ENCODE measurements around the gene COL2A1. TPM values are rescaled to one million over a fixed set of nuclear protein-coding genes. Genes with fewer than 3 reads are reported as not detected.

Gene COL2A1
- total RNA-seq, 2 donors from 2014 or later: 12.4 to 21.0 TPM

GRCh38 chr12:48012070-48012469 is 7.8 kb upstream of the COL2A1 start:
- H3K4me1 Mint-ChIP-seq: no peaks in the 10 kb centered on the region
- no peak overlapping the region for H3K4me3 ChIP-seq (ENCODE audit: low read length)
- TF ChIP-seq CTCF (conservative IDR thresholded peaks at IDR 0.05): no peak
- no peaks in the 10 kb centered on the region for H3K9me3 Mint-ChIP-seq
- H3K36me3 ChIP-seq (ENCODE audit: control insufficient read depth, insufficient read depth, low read length): no peaks in the 10 kb centered on the region
- no peak for DNase-seq
- H3K27me3 Mint-ChIP-seq (ENCODE audit: insufficient read depth): peaks cover 100% of the 10 kb centered on the region
- no peak overlapping the region for H3K9ac ChIP-seq (ENCODE audit: extremely low read depth, low read length, poor library complexity, severe bottlenecking)
- peaks cover 100% of the 10 kb centered on the region for H3K27me3 ChIP-seq (ENCODE audit: control insufficient read depth, insufficient read depth, low read length, poor library complexity, severe bottlenecking)
- H3K27ac ChIP-seq (ENCODE audit: low read depth, low read length): no peak overlapping the region
- 69 to 74% methylated on average over 5 to 7 of the region's 8 CpGs for WGBS, 2 experiments (ENCODE audit: insufficient coverage in 1 of 2, insufficient read length in 1 of 2)
- H3K4me3 Mint-ChIP-seq: no peak overlapping the region
- no peaks in the 10 kb centered on the region for H3K4me1 ChIP-seq (ENCODE audit: control insufficient read depth, insufficient read depth, low read length)
- H3K36me3 Mint-ChIP-seq (ENCODE audit: low read depth): no peaks in the 10 kb centered on the region
- H3K27ac Mint-ChIP-seq: no peak overlapping the region
- no peaks in the 10 kb centered on the region for H3K9me3 ChIP-seq (ENCODE audit: control insufficient read depth, low read length)

- Histone ChIP-seq H3K36me3 (ENCODE audit: control insufficient read depth, insufficient read depth, low read length) (no peaks in the 10 kb centered on the region), H3K4me3 (ENCODE audit: low read length) (no peak overlapping the region), H3K9ac (ENCODE audit: extremely low read depth, low read length, poor library complexity, severe bottlenecking) (no peak overlapping the region), H3K9me3 (ENCODE audit: control insufficient read depth, low read length) (no peaks in the 10 kb centered on the region), H3K27me3 (ENCODE audit: control insufficient read depth, insufficient read depth, low read length, poor library complexity, severe bottlenecking) (peaks cover 100% of the 10 kb centered on the region), H3K4me1 (ENCODE audit: control insufficient read depth, insufficient read depth, low read length) (peaks cover 4% of the 10 kb centered on the region), H3K27ac (ENCODE audit: low read depth, low read length) (no peak overlapping the region)
- Mint-ChIP-seq H3K4me3 (no peak overlapping the region), H3K27me3 (ENCODE audit: insufficient read depth) (peaks cover 100% of the 10 kb centered on the region), H3K9me3 (no peaks in the 10 kb centered on the region), H3K36me3 (ENCODE audit: low read depth) (no peaks in the 10 kb centered on the region), H3K27ac (no peak overlapping the region), H3K4me1 (peaks cover 3% of the 10 kb centered on the region)
- TF ChIP-seq CTCF (conservative IDR thresholded peaks at IDR 0.05): no peak
- WGBS, 2 experiments (ENCODE audit: insufficient coverage in 1 of 2, insufficient read length in 1 of 2): 53 to 61% methylated on average over 4 to 7 of the region's 7 CpGs
- no peak for DNase-seq
These were observed 6.2 kb upstream of the COL2A1 start for GRCh38 chr12:48010366-48010970.

- peaks cover 99% of the 10 kb centered on the region for H3K27me3 Mint-ChIP-seq (ENCODE audit: insufficient read depth)
These were observed 5.2 kb upstream of the COL2A1 start for GRCh38 chr12:48009471-48009870.

More at GRCh38 chr12:48009471-48009870, 5.2 kb upstream of the COL2A1 start:
- peaks cover 100% of the 10 kb centered on the region for H3K27me3 ChIP-seq (ENCODE audit: control insufficient read depth, insufficient read depth, low read length, poor library complexity, severe bottlenecking)
- peaks cover 11% of the 10 kb centered on the region for H3K4me1 ChIP-seq (ENCODE audit: control insufficient read depth, insufficient read depth, low read length)
- no peaks in the 10 kb centered on the region for H3K36me3 ChIP-seq (ENCODE audit: control insufficient read depth, insufficient read depth, low read length)
- H3K9me3 ChIP-seq (ENCODE audit: control insufficient read depth, low read length): no peaks in the 10 kb centered on the region
- Mint-ChIP-seq H3K9me3 (no peaks in the 10 kb centered on the region), H3K4me1 (peaks cover 8% of the 10 kb centered on the region), H3K36me3 (ENCODE audit: low read depth) (no peaks in the 10 kb centered on the region), H3K27ac (no peak overlapping the region), H3K4me3 (no peak overlapping the region)
- no peak overlapping the region for H3K9ac ChIP-seq (ENCODE audit: extremely low read depth, low read length, poor library complexity, severe bottlenecking)
- no peak overlapping the region for H3K4me3 ChIP-seq (ENCODE audit: low read length)
- WGBS, 2 experiments (ENCODE audit: insufficient coverage in 1 of 2, insufficient read length in 1 of 2): 75 to 84% methylated on average over 1 of the region's 1 CpG
- no peak for DNase-seq
- TF ChIP-seq CTCF (conservative IDR thresholded peaks at IDR 0.05): no peak
- H3K27ac ChIP-seq (ENCODE audit: low read depth, low read length): no peak overlapping the region

Measured in endodermal cell (in vitro differentiated cells).